Middle frontal gyrus (tissue), 1 donor: Measurements from ENCODE around the gene ITPKB.
"Not testable (repeated sequence)": the region's sequence is repeated elsewhere in the genome, so short reads cannot be mapped to it uniquely, and the experiment has no call there.

Experiments used
- DNase-seq: peaks from one replicate; pipeline ENCODE4 v3.0.0-alpha.2; 2015; ENCODE audit warnings: low spot score; ENCODE audit errors: extremely low spot score

Gene ITPKB

DNA sequence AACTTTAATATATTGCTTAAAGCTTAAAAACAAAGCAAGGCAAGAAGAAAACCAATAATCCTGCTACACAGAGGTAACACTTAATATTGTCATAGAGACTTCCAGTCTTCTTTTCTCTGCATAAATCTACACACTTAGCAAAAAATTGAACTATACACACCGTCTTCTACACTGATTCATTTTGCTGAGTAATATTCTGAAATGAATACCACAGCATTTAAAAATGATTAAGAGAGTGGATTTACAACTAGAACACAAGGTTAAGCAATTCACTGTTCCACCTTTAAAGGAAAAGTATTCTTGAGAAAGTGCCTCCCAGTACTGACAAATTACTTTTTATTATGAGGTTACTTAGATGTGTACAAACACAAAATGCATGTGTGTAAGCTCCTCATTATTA lies 22.2 kb upstream of the ITPKB start:
- no peak for DNase-seq

DNA sequence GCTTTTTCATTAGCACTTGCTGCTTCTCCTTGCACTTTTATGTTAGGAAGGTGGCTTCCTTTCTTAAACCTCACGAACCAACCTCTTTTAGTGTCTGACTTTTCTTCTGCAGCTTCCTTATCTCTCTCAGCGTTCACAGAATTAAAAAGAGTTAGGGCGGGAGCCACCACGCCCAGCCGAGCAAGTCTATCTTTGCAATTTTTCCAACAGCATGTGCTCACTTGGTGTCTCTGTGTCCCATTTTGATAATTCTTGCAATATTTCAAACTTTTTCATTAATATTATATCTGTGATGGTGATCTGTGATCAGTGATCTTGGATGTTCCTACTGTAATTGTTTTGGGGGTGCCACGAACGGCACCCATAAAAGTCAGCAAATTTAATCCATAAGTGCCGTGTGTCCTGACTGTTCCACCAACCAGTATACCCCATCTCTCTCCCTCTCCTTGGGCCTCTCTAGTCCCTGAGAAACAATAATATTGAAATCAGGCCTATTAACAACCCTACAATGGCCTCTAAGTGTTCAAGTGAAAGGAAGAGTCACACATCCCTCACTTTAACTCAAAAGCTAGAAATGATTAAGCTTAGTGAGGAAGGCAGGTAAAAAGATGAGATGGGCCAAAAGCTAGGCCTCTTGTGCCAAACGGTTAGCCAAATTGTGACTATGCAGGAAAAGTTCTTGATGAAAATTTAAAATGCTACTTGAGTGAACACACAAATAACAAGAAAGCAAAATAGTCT lies 15.9 kb upstream of the ITPKB start:
- no peak for DNase-seq

DNA sequence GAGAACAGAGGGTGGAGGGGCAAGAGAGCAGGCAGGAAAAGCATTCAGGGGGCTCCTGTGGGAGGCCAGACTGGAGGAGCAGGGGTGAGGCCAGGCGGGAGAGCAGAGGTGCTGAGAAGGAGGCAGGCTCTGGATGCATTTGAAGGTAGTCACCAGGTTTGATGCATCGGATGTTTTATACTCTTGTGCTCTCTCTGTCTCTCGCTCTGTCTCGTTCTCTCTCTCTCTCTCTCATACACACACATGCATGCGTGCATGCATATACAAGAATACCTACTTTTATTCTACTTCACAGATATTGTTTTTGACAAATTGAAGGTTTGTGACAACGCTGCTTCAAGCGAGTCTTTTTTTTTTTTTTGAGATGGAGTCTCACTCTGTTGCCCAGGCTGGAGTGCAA lies 15.0 kb upstream of the ITPKB start:
- DNase-seq: no peak

- no peak for DNase-seq
These were observed 12.6 kb upstream of the ITPKB start for GRCh38 chr1:226751703-226752102.

GRCh38 chr1:226751214-226751613 lies 12.1 kb upstream of the ITPKB start:
- DNase-seq: no peak

GRCh38 chr1:226749467-226749866 lies 10.4 kb upstream of the ITPKB start:
- DNase-seq: no peak

DNA sequence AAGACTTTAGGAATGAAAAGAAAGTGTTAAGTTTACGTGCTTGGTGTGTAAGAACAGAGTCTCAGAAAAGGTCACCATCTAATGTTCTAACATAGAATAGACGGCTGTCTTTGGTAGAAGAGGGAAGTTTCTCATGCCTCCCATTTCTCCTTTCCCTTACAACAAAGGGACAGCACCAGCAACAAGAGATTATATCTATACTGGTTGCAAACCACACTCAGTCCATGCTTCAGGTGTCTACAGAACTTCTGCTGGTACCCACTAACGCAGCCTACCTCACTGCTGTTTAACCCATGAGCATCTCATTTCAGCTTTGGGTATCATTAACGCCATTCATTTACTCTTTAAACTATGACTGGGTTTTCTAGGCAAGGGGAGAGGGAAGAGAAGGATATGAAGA lies 9.2 kb upstream of the ITPKB start:
- no peak for DNase-seq

GRCh38 chr1:226747519-226748263 lies 8.6 kb upstream of the ITPKB start:
- DNase-seq: not testable (repeated sequence)

DNA sequence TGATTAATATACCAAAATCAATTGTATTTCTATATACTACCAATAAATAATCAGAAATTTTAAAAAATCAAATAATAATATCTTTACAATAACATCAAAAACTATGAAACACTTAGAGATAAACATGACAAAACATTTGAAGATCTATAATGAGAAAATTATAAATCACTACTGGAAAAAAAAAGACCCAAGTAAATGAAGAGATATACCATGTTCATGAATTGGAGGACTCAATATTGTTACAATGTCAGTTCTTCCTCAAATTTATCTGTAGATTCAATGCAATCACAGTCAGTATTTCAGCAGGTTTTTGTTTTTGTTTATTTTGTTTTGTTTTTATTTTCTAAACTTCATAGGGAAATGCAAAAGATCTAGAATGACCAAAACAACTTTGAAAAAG lies 4.2 kb upstream of the ITPKB start:
- no peak for DNase-seq

- no peak for DNase-seq
These were observed 1.9 kb upstream of the ITPKB start for GRCh38 chr1:226741009-226741408.

GRCh38 chr1:226739696-226740065 lies 599 bp upstream of the ITPKB start:
- DNase-seq: no peak

DNA sequence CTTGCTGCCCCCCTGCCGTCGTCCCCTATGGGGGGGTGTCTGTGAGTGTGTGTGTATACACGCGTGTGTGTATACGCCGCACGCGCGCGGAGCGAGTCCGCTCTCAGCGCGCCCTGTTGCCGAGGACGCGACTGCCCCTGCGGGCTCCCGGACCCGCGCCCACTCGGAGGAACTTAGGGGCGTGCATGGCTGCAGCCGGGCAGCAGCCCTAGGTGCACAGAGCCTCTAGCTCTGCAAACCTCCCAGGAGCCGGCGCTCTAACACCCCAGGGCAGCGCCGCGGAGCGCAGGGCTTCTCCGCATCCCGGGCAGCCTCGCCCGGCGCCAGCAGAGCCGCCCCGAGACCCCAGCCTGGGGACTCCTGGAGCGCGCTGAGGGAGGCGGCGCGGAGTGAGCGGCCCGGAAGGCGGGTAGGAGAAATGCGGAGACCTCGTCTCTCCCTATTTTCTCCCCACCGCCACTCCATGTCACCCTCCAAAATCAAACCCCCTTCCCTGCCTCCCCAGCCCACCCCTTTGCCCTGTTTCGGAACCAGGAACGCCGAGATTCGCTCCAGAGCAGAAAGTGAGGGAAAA lies 574 bp downstream of the ITPKB start:
- DNase-seq: no peak

- DNase-seq: no peak
These were observed 1.2 kb downstream of the ITPKB start for GRCh38 chr1:226737819-226738420.

- no peak for DNase-seq
These were observed 1.9 kb downstream of the ITPKB start for GRCh38 chr1:226736908-226737818.

GRCh38 chr1:226736001-226736907 lies 2.8 kb downstream of the ITPKB start:
- no peak for DNase-seq

GRCh38 chr1:226735576-226735975 lies 3.5 kb downstream of the ITPKB start:
- DNase-seq: no peak

DNA sequence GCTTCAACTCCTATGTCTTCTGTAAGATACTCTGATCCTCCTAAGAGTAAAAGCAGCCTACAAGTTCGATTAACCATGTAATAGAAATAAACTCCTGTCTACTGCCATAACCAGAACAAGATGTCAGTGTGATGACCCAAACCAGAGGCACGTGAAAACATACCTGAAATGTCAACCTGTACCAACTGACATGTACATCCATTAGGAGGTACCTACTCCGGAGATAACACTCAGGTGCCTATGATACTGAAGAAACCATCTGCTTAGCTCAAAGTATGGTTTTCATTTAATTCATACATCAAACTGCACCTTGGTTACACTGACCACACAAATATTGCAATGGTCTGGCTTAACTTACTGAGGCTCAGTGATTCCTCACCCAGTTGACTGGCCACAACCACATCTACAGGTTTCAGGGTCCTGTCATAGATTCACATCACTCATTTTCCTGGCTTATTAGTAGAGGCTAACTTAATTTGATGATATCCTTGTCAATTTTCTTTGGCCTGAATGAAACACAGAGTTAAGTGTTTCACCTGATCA lies 4.4 kb downstream of the ITPKB start:
- no peak for DNase-seq

- DNase-seq: no peak
These were observed 5.2 kb downstream of the ITPKB start for GRCh38 chr1:226733876-226734275.

- DNase-seq: no peak
These were observed 5.8 kb downstream of the ITPKB start for GRCh38 chr1:226733304-226733703.

- DNase-seq: no peak
These were observed 6.2 kb downstream of the ITPKB start for GRCh38 chr1:226732856-226733291.
